GM12874 (cell line): Measurements from ENCODE around the gene SDE2.

Experiments
- TF ChIP-seq, protein P1 (sequence below): IDR thresholded peaks from 2 replicates; pipeline ENCODE4 v1.5.1; 2011; ENCODE audit warnings: low read depth, mild to moderate bottlenecking, control low read depth, low read length, moderate library complexity; ENCODE audit not compliant: insufficient read depth

The SDE2 gene

DNA sequence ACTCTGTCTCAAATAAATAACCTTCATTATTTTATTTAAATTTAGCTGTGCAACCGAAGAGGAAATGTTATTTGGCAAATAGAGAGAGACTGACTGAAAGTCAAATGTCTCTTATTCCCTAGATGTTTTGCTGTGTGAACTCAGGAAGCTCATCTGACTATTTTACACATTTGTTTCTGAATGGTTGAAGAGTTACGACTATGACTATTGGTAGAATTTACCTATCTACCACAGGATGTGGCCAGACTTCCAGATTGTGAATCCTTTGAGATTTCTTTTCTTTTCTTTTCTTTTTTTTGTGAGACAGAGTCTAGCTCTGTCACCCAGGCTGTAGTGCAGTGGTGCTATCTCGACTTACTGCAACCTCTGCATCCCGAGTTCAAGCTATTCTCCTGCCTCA is 5.3 kb upstream of the SDE2 start:
- TF ChIP-seq, protein P1, sequence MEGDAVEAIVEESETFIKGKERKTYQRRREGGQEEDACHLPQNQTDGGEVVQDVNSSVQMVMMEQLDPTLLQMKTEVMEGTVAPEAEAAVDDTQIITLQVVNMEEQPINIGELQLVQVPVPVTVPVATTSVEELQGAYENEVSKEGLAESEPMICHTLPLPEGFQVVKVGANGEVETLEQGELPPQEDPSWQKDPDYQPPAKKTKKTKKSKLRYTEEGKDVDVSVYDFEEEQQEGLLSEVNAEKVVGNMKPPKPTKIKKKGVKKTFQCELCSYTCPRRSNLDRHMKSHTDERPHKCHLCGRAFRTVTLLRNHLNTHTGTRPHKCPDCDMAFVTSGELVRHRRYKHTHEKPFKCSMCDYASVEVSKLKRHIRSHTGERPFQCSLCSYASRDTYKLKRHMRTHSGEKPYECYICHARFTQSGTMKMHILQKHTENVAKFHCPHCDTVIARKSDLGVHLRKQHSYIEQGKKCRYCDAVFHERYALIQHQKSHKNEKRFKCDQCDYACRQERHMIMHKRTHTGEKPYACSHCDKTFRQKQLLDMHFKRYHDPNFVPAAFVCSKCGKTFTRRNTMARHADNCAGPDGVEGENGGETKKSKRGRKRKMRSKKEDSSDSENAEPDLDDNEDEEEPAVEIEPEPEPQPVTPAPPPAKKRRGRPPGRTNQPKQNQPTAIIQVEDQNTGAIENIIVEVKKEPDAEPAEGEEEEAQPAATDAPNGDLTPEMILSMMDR: no peak

DNA sequence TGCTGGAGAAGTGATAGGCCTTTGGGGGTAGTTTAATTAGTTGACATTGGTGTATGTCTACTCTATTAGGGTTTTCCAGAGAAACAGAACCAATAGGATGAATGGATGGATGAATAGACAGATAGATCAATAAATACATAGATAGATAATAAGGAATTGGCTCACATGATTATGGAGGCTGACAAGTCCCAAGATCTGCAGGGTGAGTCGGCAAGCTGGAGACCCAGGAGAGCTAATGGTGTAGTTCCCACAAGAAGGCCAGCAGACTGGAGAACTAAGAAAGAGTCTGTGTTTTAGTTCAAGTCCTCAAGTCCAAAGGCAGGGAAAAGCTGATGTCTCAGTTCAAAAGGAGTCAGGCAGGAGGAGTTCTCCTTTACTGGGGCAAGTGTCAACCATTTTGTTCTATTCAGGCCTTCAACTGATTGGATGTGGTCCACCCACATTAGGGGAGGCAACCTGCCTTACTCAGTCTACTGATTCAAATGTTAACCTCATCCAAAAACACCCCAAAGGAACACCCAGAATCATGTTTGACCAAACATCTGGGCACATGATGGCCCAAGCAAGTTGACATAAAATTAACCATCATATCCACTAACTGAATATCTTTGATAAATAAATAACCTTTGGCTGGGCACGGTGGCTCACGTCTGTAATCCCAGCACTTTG is 4.5 kb upstream of the SDE2 start:
- TF ChIP-seq, protein P1: no peak

DNA sequence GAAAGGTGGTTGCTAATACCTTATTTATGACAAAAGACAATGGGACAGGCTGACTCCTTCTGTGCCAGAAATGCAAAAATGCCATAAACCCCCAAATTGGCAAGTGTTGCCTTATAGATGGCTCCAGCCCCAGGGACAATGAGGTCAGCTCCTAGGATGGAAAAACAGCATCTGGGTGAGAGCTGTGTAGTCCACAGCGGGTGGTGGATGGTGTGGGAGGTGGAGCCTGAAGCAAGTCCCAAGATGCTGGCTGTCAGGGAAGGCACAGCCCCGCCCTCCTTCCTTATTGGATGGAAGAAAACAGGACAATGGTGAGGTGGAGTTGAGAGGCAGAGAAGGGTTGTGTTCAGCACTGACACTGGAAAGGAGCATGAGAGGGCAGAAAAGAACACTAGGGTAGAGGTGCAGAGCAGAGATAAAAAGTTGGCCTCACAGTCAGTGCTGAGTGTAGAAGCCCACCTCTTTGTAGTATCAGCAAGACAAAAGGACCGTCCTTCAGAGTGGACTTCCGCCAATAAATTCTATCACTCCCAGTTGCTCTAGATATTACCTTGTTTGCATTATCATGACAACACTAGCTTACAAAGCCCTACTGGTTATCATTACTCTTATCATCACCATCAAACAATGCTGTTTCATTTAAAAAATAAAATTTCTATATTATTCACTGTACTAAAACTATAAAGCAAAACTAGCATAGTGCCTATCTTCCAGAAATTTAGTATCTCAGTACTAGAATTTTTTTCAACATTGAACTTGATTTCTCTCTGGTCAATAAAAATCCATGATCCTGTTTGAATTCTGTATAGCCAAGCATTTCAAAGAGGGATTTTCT is 3.7 kb upstream of the SDE2 start:
- TF ChIP-seq, protein P1: no peak

DNA sequence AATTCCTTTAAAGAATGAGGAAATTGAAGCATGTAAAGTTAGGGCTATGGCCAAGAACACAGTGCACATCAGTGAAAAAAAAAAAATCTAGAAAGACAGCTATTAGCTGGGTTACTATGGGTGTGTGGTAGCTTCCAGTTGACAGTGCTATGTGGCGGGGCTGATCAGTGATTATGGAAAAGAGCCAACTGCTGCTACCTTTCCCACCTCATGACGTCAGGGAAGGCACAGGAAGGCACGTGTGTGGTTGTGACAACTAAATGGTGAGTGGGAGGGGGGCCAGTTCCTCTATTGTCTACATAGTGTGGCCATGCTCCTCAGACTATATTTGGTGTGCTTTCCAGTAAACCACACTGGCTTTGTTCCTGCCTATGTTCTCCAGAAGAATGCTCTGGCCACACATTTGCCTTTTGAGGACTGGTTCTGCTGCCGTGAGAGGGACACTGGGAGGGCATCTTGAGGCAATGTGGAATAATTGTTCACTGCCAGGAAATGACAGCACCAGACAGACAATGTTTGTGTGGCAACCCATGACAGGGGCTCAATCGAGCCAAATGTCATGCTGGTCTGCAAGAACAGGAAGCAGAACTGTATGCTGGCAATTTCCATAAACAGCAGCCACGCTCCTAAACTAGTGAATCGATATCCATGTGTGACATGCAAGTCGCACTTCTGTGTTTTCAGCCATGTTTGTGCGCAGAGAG is 3.0 kb upstream of the SDE2 start:
- TF ChIP-seq, protein P1: no peak

DNA sequence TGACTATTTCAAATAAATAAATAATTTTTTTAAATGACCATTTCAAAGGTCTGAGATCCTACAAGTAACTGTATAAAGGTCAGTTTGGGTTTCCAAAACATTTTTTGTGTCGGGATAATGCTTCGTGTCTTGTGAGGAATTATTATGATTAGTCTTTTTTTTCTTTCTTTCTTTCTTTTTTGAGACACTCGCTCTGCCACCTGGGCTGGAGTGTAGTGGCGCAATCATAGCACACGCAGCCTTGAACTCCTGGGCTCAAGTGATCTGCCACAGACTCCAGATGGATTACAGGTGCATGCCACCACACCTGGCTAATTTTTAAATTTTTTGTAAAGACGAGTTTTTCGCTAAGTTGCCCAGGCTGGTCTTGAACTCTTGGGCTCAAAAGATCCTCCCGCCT is 1.9 kb upstream of the SDE2 start:
- TF ChIP-seq, protein P1: no peak

DNA sequence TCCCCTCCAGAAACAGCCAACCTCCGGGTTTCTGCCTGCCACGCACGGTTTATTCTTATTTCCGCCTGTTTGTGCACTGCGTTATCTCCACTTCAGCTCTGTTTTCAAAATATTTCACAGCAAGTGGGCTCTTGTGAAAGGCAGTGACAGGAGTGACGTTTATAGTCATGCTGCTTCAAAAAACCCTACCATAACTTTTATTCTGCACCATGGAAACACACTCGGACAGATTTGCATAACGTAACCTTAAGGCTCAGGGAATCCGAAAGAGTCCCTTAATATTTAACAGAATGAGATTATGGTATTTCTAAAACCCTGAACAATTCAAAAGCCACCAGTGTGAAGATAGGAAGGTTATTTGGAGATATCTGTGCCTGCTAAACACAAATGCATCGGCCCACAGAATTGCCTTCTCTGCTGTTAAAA is 782 bp upstream of the SDE2 start:
- TF ChIP-seq, protein P1: no peak

DNA sequence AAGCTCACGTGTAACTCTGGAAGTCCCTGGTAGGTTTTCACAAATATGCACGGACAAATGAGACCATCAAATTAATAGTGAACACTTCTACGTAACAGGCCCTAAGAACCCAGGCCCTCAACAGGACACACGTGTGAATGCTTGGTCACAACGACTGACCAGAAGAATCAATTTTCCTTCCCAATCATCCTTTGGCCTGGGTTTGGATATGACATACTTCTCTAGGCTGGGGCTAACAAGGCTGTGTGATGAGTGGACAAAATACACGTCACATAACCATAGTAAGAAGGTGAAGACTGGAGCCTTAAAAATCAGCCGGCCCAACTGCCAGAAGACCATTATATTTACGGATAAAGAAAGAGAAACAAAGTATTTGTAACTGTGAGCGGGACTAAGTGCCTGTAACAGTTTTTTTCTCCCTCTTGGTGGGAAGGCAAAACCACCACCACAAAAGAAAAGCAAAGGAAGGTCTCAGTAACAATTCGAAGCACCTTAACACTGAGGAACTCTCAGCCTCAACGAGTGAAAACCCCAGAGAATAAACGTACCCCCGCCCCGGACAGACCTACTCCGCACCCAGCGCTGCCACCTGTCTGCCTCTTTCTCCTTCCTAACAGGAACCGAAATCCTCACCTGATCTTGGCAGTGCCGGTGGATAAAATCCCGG is 450 bp downstream of the SDE2 start:
- TF ChIP-seq, protein P1: no peak
